NCI-H1436 (cell line): ENCODE measurements around the gene HLA-DQB2.
"Not testable (repeated sequence)": the region's sequence is repeated elsewhere in the genome, so short reads cannot be mapped to it uniquely, and the experiment has no call there.

ENCODE experiments used
- DNase-seq: peaks from one replicate; lab custom pipeline; 2025; lab: John Stamatoyannopoulos, UW

The HLA-DQB2 gene

GRCh38 chr6:32763421-32763820, at the start of gene HLA-DQB2:
TSS of gene HLA-DQB2 (minus strand) at chr6:32763532. CDS start at chr6:32763470, 62 bp downstream.
- DNase-seq = no peak

- no peak for DNase-seq
Measured at GRCh38 chr6:32809171-32809570, 45.8 kb upstream of the HLA-DQB2 start.

- DNase-seq = no peak
Measured at GRCh38 chr6:32807020-32807580, 43.8 kb upstream of the HLA-DQB2 start.

GRCh38 chr6:32805404-32805803, 42.1 kb upstream of the HLA-DQB2 start:
- DNase-seq = not testable (repeated sequence)

GRCh38 chr6:32803416-32803815, 40.1 kb upstream of the HLA-DQB2 start:
- DNase-seq = no peak

GRCh38 chr6:32799740-32800139, 36.4 kb upstream of the HLA-DQB2 start:
- DNase-seq = no peak

- no peak for DNase-seq
Measured at GRCh38 chr6:32799168-32799567, 35.8 kb upstream of the HLA-DQB2 start.

- DNase-seq = peak; percentile 10
Measured at GRCh38 chr6:32796848-32797776, 33.8 kb upstream of the HLA-DQB2 start.

GRCh38 chr6:32794510-32794909, 31.2 kb upstream of the HLA-DQB2 start:
- no peak for DNase-seq

GRCh38 chr6:32792901-32793435, 29.6 kb upstream of the HLA-DQB2 start:
- DNase-seq = no peak

GRCh38 chr6:32790306-32790705, 27.0 kb upstream of the HLA-DQB2 start:
- DNase-seq = no peak

- DNase-seq = peak; percentile 45
Measured at GRCh38 chr6:32785781-32786533, 22.6 kb upstream of the HLA-DQB2 start.

GRCh38 chr6:32782923-32783322, 19.6 kb upstream of the HLA-DQB2 start:
- DNase-seq = not testable (repeated sequence)

- DNase-seq = no peak
Measured at GRCh38 chr6:32779036-32779435, 15.7 kb upstream of the HLA-DQB2 start.

- no peak for DNase-seq
Measured at GRCh38 chr6:32775071-32775470, 11.7 kb upstream of the HLA-DQB2 start.

- DNase-seq = no peak
Measured at GRCh38 chr6:32774426-32774825, 11.1 kb upstream of the HLA-DQB2 start.

- no peak for DNase-seq
Measured at GRCh38 chr6:32772656-32773055, 9.3 kb upstream of the HLA-DQB2 start.

- DNase-seq = no peak
Measured at GRCh38 chr6:32764048-32764447, 716 bp upstream of the HLA-DQB2 start.

GRCh38 chr6:32761548-32761947, 1.8 kb downstream of the HLA-DQB2 start:
- no peak for DNase-seq

- DNase-seq = no peak
Measured at GRCh38 chr6:32761072-32761471, 2.3 kb downstream of the HLA-DQB2 start.

GRCh38 chr6:32759669-32760068, 3.7 kb downstream of the HLA-DQB2 start:
- DNase-seq = no peak

- DNase-seq = no peak
Measured at GRCh38 chr6:32752580-32752979, 10.8 kb downstream of the HLA-DQB2 start.
